NCI-H748 treated with DMSO at 0.1 percent for 48 hours (cell line): ENCODE results near the gene FAM222A.

ENCODE experiments used
- DNase-seq: peaks from one replicate; lab custom pipeline; 2025; lab: John Stamatoyannopoulos, UW

Gene FAM222A

GRCh38 chr12:109713187-109714070 is at the start of gene FAM222A:
Gene FAM222A (plus strand): TSS chr12:109713825. CDS start chr12:109744147, 30,322 bp downstream.
- DNase-seq = peak; percentile 89

GRCh38 chr12:109664402-109664801 is 49.2 kb upstream of the FAM222A start:
- DNase-seq = no peak

GRCh38 chr12:109666068-109666467 is 47.6 kb upstream of the FAM222A start:
- DNase-seq = no peak

GRCh38 chr12:109670731-109671130 is 42.9 kb upstream of the FAM222A start:
- no peak for DNase-seq

- no peak for DNase-seq
Observed at GRCh38 chr12:109671502-109671901, 42.1 kb upstream of the FAM222A start.

- no peak for DNase-seq
Observed at GRCh38 chr12:109673379-109673778, 40.2 kb upstream of the FAM222A start.

- no peak for DNase-seq
Observed at GRCh38 chr12:109673884-109674283, 39.7 kb upstream of the FAM222A start.

GRCh38 chr12:109675411-109675810 is 38.2 kb upstream of the FAM222A start:
- DNase-seq = no peak

- DNase-seq = peak; percentile 97
Observed at GRCh38 chr12:109677279-109677691, 36.3 kb upstream of the FAM222A start.

GRCh38 chr12:109678719-109679118 is 34.9 kb upstream of the FAM222A start:
- peak; percentile 22 for DNase-seq

- DNase-seq = peak; percentile 91
Observed at GRCh38 chr12:109679501-109680263, 33.9 kb upstream of the FAM222A start.

- DNase-seq = peak; percentile 87
Observed at GRCh38 chr12:109680264-109681005, 33.2 kb upstream of the FAM222A start.

GRCh38 chr12:109681986-109682707 is 31.5 kb upstream of the FAM222A start:
- no peak for DNase-seq

- no peak for DNase-seq
Observed at GRCh38 chr12:109682708-109683060, 30.9 kb upstream of the FAM222A start.

- no peak for DNase-seq
Observed at GRCh38 chr12:109683316-109683715, 30.3 kb upstream of the FAM222A start.

- DNase-seq = no peak
Observed at GRCh38 chr12:109685574-109686447, 27.8 kb upstream of the FAM222A start.

GRCh38 chr12:109686523-109686922 is 27.1 kb upstream of the FAM222A start:
- no peak for DNase-seq

- DNase-seq = no peak
Observed at GRCh38 chr12:109687250-109687649, 26.4 kb upstream of the FAM222A start.

GRCh38 chr12:109689426-109689825 is 24.2 kb upstream of the FAM222A start:
- DNase-seq = no peak

- no peak for DNase-seq
Observed at GRCh38 chr12:109693160-109693559, 20.5 kb upstream of the FAM222A start.
